Stimulated activated CD8-positive, alpha-beta memory T cell treated with anti-CD3 and anti-CD28 coated beads, Interleukin-4, amount 100 ng/mL, for 48 hours (primary cell): Measurements from ENCODE around the gene ANKRD30A.
"Not testable (repeated sequence)": the region's sequence is repeated elsewhere in the genome, so short reads cannot be mapped to it uniquely, and the experiment has no call there.

Experiments
- DNase-seq: peaks from one replicate; pipeline ENCODE4 v3.0.0-alpha.2; 2020

The ANKRD30A gene

GRCh38 chr10:37263304-37263703 is 137.9 kb downstream of the ANKRD30A start:
- no peak for DNase-seq

DNA sequence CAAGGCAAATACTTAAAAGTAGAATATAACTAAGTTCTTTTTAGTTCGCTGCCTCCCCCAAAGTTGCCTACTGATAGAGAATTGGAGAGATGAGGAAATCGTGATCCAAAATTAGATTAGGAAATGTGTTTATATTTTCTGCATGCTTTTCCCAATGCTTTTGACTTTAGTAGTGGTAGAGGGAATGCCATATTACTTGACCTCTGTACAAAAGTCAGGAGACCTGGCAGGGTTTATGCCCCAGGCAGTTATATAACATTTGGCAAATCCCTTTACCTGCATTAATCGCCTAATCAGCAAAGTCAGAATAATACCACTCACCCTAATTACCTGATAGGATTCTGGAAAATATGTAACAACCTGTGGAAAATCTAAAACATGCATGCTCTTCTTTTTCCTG is 142.9 kb downstream of the ANKRD30A start:
- DNase-seq, result no peak

- no peak for DNase-seq
Measured at GRCh38 chr10:37269554-37270256, 144.3 kb downstream of the ANKRD30A start.

- DNase-seq, result no peak
Measured at GRCh38 chr10:37275216-37275777, 149.9 kb downstream of the ANKRD30A start.

DNA sequence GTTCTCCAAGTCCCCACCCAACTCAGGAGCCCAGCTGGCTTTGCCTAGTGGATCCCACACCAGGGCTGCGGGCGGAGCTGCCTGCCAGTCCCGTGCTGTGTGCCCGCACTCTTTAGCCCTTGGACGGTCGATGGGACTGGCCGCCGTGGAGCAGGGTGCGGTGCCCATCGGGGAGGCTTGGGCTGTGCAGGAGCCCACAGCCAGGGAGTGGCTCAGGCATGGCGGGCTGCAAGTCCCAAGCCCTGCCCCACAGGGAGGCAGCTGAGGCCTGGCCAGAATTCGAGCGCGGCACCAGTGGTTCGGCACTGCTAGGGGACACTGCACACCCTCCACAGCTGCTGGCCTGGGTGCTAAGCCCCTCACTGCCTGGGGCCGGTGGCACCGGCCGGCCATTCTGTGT is 159.7 kb downstream of the ANKRD30A start:
- no peak for DNase-seq

GRCh38 chr10:37289833-37290464 is 164.6 kb downstream of the ANKRD30A start:
- DNase-seq, result no peak

DNA sequence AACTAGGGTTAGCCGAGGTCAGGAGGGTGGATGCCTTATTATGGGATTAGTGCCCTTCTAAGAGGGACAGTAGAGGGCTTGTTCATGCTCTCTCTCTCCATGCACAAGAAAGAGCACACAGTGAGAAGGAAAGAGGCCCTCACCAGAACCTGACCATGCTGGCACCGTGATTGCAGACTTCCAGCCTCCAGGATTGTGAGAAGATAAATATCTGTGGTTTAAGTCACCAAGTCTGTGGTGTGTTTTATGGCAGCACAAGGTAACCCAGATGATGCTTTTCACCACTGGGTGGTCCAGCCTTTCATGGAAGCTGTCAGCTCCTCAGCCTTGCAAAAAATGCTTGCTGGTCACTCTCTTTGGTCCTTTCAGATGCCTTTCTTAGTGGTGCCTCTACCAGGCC is 175.9 kb downstream of the ANKRD30A start:
- no peak for DNase-seq

GRCh38 chr10:37304036-37304435 is 178.6 kb downstream of the ANKRD30A start:
- DNase-seq, result no peak

- no peak for DNase-seq
Measured at GRCh38 chr10:37314350-37314749, 189.0 kb downstream of the ANKRD30A start.

- no peak for DNase-seq
Measured at GRCh38 chr10:37314862-37315261, 189.5 kb downstream of the ANKRD30A start.

DNA sequence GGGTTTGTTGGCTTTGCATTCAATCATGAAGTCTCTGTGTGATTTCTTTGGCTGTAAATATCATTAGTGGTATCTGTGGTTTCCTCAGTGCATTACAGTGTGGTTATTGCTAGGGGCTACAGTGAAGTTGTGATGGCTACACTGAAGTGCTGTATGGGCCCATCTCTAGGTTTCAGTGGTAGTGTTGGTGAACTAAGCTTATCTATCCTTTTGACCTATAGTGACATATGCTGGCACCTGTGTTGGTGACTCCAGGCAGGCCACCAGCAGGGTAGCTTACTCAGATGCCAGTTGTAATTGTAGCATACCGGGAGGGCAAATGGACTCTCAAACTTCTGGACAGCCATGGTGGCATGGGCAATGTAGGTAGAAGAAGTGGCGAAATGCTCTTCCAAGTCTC is 219.0 kb downstream of the ANKRD30A start:
- DNase-seq, result no peak

- no peak for DNase-seq
Measured at GRCh38 chr10:37379991-37380390, 254.6 kb downstream of the ANKRD30A start.

GRCh38 chr10:37381271-37381670 is 255.9 kb downstream of the ANKRD30A start:
- no peak for DNase-seq

- no peak for DNase-seq
Measured at GRCh38 chr10:37384923-37385322, 259.5 kb downstream of the ANKRD30A start.

DNA sequence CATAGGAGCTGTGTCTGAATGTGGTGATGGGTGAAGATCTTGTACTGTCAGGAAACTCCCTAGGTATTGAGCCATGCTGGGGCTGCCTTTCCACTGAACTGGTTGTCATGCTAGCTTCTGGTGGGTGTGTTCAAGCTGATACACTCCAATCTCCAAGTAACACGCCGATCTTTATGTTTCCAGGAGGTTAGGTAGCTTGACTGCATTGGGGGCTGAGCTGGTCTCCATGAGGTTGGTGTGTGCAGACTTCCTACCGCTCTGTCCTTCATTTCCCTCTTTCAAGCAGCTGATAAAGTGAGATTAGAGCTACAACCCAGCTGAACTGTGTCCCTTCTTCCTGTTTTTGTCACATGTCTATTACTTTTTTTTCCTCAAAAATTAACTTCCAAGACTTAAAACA is 265.5 kb downstream of the ANKRD30A start:
- no peak for DNase-seq

DNA sequence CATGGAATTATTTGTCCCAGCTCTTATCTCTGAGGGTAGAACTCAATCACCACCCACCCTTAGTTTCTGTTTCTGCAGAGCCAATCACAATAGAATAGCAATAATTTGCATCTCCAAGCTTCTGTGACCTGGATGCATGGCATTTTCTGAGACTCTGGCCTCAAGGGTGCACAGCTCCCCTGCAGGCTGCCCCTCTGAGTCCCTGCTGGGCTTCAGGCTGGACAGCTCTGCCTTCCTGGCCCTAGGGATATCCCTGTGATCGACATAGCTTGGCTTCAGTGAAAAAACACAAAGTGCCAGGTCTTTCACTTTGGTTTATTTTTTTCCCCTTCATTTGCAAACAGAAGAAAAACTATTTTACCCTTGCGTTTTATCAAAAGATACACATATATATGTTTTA is 275.4 kb downstream of the ANKRD30A start:
- not testable (repeated sequence) for DNase-seq

- DNase-seq, result no peak
Measured at GRCh38 chr10:37401225-37401624, 275.8 kb downstream of the ANKRD30A start.

- no peak for DNase-seq
Measured at GRCh38 chr10:37403776-37404175, 278.4 kb downstream of the ANKRD30A start.
